Colonic mucosa (tissue), 4 donors: Measurements from ENCODE around the gene SOS2. TPM values are rescaled to one million over a fixed set of nuclear protein-coding genes. Genes with fewer than 3 reads are reported as not detected.

Experiments used
- DNase-seq: peaks from one replicate; pipeline ENCODE4 v3.0.0-alpha.2; 2020
- H3K27ac ChIP-seq: fragments of 200-600 bp; one replicate; pipeline ENCODE4 v1.8.0; 2021
- H3K27me3 ChIP-seq: fragments of 200-600 bp; one replicate; pipeline ENCODE4 v1.8.0; 2021
- H3K36me3 ChIP-seq: fragments of 200-600 bp; one replicate; pipeline ENCODE4 v1.8.0; 2021
- H3K4me1 ChIP-seq: fragments of 200-600 bp; one replicate; pipeline ENCODE4 v1.8.0; 2021; ENCODE audit warnings: mild to moderate bottlenecking
- H3K4me3 ChIP-seq: fragments of 200-600 bp; one replicate; pipeline ENCODE4 v1.8.0; 2021
- H3K9ac ChIP-seq, 2 donors: one replicate each; pipeline ENCODE4 v1.7.0; 2013; ENCODE audit warnings: control low read depth in 2 of 2, low read depth in 2 of 2, low read length in 2 of 2
- H3K9me3 ChIP-seq: fragments of 200-600 bp; one replicate; pipeline ENCODE4 v1.8.0; 2021
- CTCF ChIP-seq: fragments of 200-600 bp; IDR thresholded peaks from one replicate; pipeline ENCODE4 v1.8.0; 2022; ENCODE audit warnings: antibody characterized with exemption, mild to moderate bottlenecking
- intact Hi-C: fragments of 100-400 bp; cut with DNase I; formaldehyde crosslinking; loops from one replicate; pipeline ENCODE4 v1.14.1; 2022
- total RNA-seq, 2 donors: library from RNA; stranded (reverse); fragmentation: NEBNext Ultra II Directional in 1 of 2; extraction: Animal tissue kit (Norgen Biotek cat#: 25700) in 1 of 2; gene quantifications; one replicate each; pipeline ENCODE4 v1.2.1, GENCODE V29; 2021
- donor health status: healthy.
- donor health status: DM: no; HTN: no; CAD: no.
- donor health status: DM: no; HTN: no; CAD: no.

The SOS2 gene
- total RNA-seq, 2 donors from 2014 or later: 20.3 to 43.7 TPM

DNA sequence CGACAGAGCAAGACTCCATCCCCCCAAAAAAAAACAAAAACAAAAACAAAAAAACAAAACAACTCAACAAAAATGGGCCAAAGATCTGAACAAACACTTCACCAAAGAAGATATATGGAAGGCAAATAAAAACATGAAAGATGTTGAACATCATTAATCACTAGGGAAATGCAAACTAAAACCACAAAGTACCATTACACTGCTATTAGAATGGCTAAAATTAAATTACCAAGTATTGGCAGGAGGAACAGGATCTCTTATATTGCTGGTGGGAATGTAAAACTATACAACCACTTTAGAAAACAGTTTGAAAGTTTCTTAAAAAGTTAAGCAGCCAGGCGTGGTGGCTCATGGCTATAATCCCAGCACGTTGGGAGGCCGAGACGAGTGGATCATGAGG lies 12.9 kb downstream of the SOS2 start:
- Histone ChIP-seq H3K27ac (no peak overlapping the region), H3K36me3 (no peaks in the 10 kb centered on the region), H3K9me3 (no peaks in the 10 kb centered on the region), H3K27me3 (no peaks in the 10 kb centered on the region), H3K9ac (no peak overlapping the region), H3K4me3 (no peak overlapping the region), H3K4me1 (no peaks in the 10 kb centered on the region)
- no peak for TF ChIP-seq CTCF
- DNase-seq: no peak
- intact Hi-C loops: no loop called here

GRCh38 chr14:50215416-50215815 lies 16.0 kb downstream of the SOS2 start:
- H3K4me3 ChIP-seq: no peak overlapping the region
- H3K36me3 ChIP-seq: no peaks in the 10 kb centered on the region
- no peaks in the 10 kb centered on the region for H3K27me3 ChIP-seq
- H3K4me1 ChIP-seq: no peaks in the 10 kb centered on the region
- no peak for DNase-seq
- no peak overlapping the region for H3K9ac ChIP-seq
- H3K27ac ChIP-seq: no peak overlapping the region
- intact Hi-C loops: no loop called here
- no peak for TF ChIP-seq CTCF
- H3K9me3 ChIP-seq: no peaks in the 10 kb centered on the region

- Histone ChIP-seq H3K4me1 (no peaks in the 10 kb centered on the region), H3K4me3 (no peak overlapping the region), H3K9me3 (no peaks in the 10 kb centered on the region), H3K27me3 (no peaks in the 10 kb centered on the region), H3K27ac (no peak overlapping the region), H3K36me3 (no peaks in the 10 kb centered on the region), H3K9ac (no peak overlapping the region)
- intact Hi-C loops: no loop called here
- no peak for TF ChIP-seq CTCF
- no peak for DNase-seq
These were observed 17.6 kb downstream of the SOS2 start for GRCh38 chr14:50213795-50214194.

DNA sequence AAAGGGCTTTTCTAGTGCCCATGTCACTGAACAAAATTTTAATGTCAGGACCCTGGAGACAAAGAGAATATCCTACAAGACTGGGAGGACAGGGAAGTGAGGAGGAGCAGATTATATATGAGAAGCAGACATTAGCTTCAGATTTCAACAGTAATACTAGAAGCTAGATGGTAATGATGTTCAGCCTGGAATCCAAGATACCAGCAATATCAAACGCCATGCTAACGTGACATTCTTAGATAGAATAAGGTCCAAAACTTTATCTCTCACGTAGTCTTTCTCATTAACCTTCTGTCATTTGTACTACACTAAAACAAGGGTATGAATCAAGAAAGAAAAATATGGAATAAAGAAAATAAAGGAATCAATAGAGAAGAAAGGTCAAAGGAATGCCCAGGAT lies 18.7 kb downstream of the SOS2 start:
- no peak for TF ChIP-seq CTCF
- no peaks in the 10 kb centered on the region for H3K36me3 ChIP-seq
- H3K9ac ChIP-seq: no peak overlapping the region
- H3K9me3 ChIP-seq: no peaks in the 10 kb centered on the region
- no peak for DNase-seq
- H3K4me1 ChIP-seq: no peaks in the 10 kb centered on the region
- no peaks in the 10 kb centered on the region for H3K27me3 ChIP-seq
- intact Hi-C loops: no loop called here
- H3K4me3 ChIP-seq: no peak overlapping the region
- H3K27ac ChIP-seq: no peak overlapping the region

DNA sequence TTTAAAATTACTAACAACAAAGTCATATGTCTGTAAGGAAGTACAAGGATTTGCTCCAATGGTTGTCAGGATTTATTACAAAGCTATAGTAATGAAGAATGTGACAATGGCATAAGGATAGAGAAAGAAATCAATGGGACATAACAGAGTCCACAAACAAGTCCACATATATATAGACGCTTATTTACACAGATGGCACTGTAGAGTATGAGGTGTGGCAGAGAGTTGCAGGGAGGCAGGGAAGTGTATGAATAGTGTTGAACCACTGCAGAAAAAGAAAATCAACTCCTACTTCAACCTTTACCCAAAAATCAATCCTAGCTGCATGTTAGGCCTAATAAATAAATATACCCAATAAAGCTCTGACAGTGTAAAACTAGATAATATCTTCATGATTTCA lies 21.3 kb downstream of the SOS2 start:
- no peak for TF ChIP-seq CTCF
- no peak for DNase-seq
- Histone ChIP-seq H3K9ac (no peak overlapping the region), H3K36me3 (no peaks in the 10 kb centered on the region), H3K27ac (no peak overlapping the region), H3K27me3 (no peaks in the 10 kb centered on the region), H3K4me3 (no peak overlapping the region), H3K4me1 (no peaks in the 10 kb centered on the region), H3K9me3 (no peaks in the 10 kb centered on the region)
- intact Hi-C loops: no loop called here

DNA sequence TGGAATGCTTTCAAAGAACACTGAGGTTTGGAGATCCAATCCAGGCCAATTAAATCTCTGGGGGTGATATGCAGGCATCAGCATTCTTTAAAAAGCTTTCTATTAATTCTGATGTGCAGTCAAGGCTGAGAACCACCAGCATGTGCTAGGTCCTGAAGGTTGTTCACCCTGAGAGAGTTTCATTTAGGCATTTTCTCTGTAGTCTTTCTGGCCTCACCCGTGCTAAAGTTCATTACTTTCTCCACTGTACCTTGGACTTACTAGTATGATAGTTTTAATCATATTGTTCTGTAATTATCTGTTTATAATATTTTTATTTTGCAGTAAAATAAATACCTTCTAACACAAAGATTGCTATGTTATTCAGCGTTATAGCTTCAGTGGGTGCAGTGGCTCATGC lies 32.9 kb downstream of the SOS2 start:
- Histone ChIP-seq H3K4me1 (no peaks in the 10 kb centered on the region), H3K27ac (no peak overlapping the region), H3K4me3 (no peak overlapping the region), H3K27me3 (no peaks in the 10 kb centered on the region), H3K36me3 (no peaks in the 10 kb centered on the region), H3K9ac (no peak overlapping the region), H3K9me3 (no peaks in the 10 kb centered on the region)
- intact Hi-C loops: no loop called here
- TF ChIP-seq CTCF: no peak
- no peak for DNase-seq
